ENCODE results near the gene SEMA3D. TPM values are rescaled to one million over a fixed set of nuclear protein-coding genes. Genes with fewer than 3 reads are reported as not detected.

The SEMA3D gene
- total RNA-seq, 3 donors from 2014 or later = 3.5 to 7.5 (median 7.0) TPM

- intact Hi-C loops (cut with DNase I; ENCODE audit: low total_unique reads) = no loop called here
- TF ChIP-seq POLR2A (IDR thresholded peaks at IDR 0.05) (no peak), CTCF (IDR thresholded peaks at IDR 0.05) (peak in 2 of 3 donors; percentile 57 to 62)
- DNase-seq (ENCODE audit: low spot score in 2 of 2) = peak; percentile 56 to 60
- Histone ChIP-seq H3K36me3 (no peaks in the 10 kb centered on the region), H3K27me3 (no peaks in the 10 kb centered on the region), H3K4me3 (no peak overlapping the region), H3K27ac (peak overlapping the region in 1 of 2 donors; percentile 21), H3K9me3 (no peaks in the 10 kb centered on the region), H3K4me1 (no peaks in the 10 kb centered on the region)
These were observed 145.1 kb downstream of the SEMA3D start for GRCh38 chr7:85041605-85042216.

DNA sequence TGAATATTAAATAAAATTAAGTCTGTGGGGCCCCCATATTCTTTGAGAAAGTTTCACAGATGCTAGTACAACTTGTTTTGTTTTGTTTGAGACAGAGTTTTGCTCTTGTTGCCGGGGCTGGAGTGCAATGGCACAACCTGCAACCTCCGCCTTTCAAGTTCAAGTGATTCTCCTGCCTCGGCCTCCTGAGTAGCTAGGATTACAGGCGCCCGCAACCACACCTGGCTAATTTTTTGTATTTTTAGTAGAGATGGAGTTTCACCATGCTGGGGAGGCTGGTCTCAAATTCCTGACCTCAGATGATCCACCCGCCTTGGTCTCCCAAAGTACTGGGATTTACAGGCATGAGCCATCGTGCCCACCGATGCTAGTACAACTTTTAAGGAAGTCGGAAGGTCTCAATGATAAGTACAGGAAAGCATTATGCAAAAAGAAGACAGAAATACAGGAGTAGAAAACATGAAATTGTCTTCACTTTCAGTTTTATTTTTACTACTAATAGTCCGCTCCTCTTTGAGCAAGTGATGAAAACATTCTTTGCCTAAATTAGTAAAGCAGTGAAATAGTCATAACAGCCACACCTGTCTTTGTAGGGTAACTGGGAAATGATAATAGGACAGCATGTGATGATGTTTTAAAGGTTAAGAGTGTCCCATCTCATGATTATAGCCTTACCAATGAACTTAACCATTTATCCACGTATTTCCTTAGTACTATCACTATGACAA lies 147.5 kb downstream of the SEMA3D start:
- H3K27ac ChIP-seq = no peak overlapping the region
- intact Hi-C loops (cut with DNase I; ENCODE audit: low total_unique reads) = no loop called here
- H3K9me3 ChIP-seq = no peaks in the 10 kb centered on the region
- no peaks in the 10 kb centered on the region for H3K36me3 ChIP-seq
- H3K27me3 ChIP-seq = no peaks in the 10 kb centered on the region
- no peak overlapping the region for H3K4me3 ChIP-seq
- DNase-seq (ENCODE audit: low spot score in 2 of 2) = no peak
- no peaks in the 10 kb centered on the region for H3K4me1 ChIP-seq
- no peak for TF ChIP-seq POLR2AphosphoS5 (IDR thresholded peaks at IDR 0.05)
- no peak for TF ChIP-seq CTCF (IDR thresholded peaks at IDR 0.05)
- no peak for TF ChIP-seq POLR2A (IDR thresholded peaks at IDR 0.05)

GRCh38 chr7:85038466-85038865 lies 148.4 kb downstream of the SEMA3D start:
- Histone ChIP-seq H3K27me3 (no peaks in the 10 kb centered on the region), H3K27ac (no peak overlapping the region), H3K4me1 (no peaks in the 10 kb centered on the region), H3K36me3 (no peaks in the 10 kb centered on the region), H3K9me3 (no peaks in the 10 kb centered on the region), H3K4me3 (no peak overlapping the region)
- no peak for DNase-seq (ENCODE audit: low spot score in 2 of 2)
- intact Hi-C loops (cut with DNase I; ENCODE audit: low total_unique reads) = no loop called here
- TF ChIP-seq POLR2A (IDR thresholded peaks at IDR 0.05) (no peak), POLR2AphosphoS5 (IDR thresholded peaks at IDR 0.05) (no peak), CTCF (IDR thresholded peaks at IDR 0.05) (no peak)

GRCh38 chr7:85033263-85033662 lies 153.6 kb downstream of the SEMA3D start:
- no peak for DNase-seq (ENCODE audit: low spot score in 2 of 2)
- Histone ChIP-seq H3K9me3 (no peaks in the 10 kb centered on the region), H3K36me3 (no peaks in the 10 kb centered on the region), H3K27me3 (no peaks in the 10 kb centered on the region), H3K4me1 (no peaks in the 10 kb centered on the region), H3K27ac (no peak overlapping the region), H3K4me3 (no peak overlapping the region)
- intact Hi-C loops (cut with DNase I; ENCODE audit: low total_unique reads) = no loop called here
- TF ChIP-seq POLR2A (IDR thresholded peaks at IDR 0.05) (no peak), POLR2AphosphoS5 (IDR thresholded peaks at IDR 0.05) (no peak), CTCF (IDR thresholded peaks at IDR 0.05) (no peak)

DNA sequence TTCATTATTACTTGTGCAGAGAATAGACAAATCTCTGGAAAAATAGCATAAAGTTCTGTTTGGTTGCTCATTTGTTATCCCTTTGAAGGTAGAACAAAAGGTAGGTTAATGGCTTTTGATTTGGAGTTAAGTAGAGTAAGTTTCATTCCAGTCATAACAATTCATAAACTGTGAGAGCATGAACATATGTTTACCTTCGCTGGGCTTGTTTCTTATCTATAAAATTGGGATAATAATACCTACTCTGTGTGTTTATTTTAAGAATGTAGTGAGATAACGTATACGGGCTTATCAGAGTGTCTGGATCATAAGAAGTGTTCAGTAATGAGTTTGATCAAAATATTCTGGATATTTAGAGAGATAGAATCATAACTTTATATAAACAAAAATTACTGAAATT lies 155.4 kb downstream of the SEMA3D start:
- H3K27me3 ChIP-seq = no peaks in the 10 kb centered on the region
- H3K27ac ChIP-seq = no peak overlapping the region
- TF ChIP-seq POLR2A (IDR thresholded peaks at IDR 0.05) (no peak), POLR2AphosphoS5 (IDR thresholded peaks at IDR 0.05) (no peak), CTCF (IDR thresholded peaks at IDR 0.05) (no peak)
- H3K4me1 ChIP-seq = no peaks in the 10 kb centered on the region
- no peak overlapping the region for H3K4me3 ChIP-seq
- intact Hi-C loops (cut with DNase I; ENCODE audit: low total_unique reads) = no loop called here
- H3K9me3 ChIP-seq = no peaks in the 10 kb centered on the region
- no peak for DNase-seq (ENCODE audit: low spot score in 2 of 2)
- H3K36me3 ChIP-seq = no peaks in the 10 kb centered on the region

Measured in breast epithelium (tissue), 4 donors.